Lower leg skin (tissue), 3 donors: Measurements from ENCODE around the gene FIGN.

Experiments
- CTCF ChIP-seq, 3 donors: fragments of 450-650 bp; IDR thresholded peaks; one replicate each; pipeline ENCODE4 v1.5.1; 2016; ENCODE audit warnings: antibody characterized with exemption in 3 of 3, mild to moderate bottlenecking in 3 of 3, moderate library complexity in 2 of 3
- POLR2A ChIP-seq, 2 donors: fragments of 450-650 bp; IDR thresholded peaks; one replicate each; pipeline ENCODE4 v1.6.1; 2016 to 2017; ENCODE audit warnings: antibody characterized with exemption in 2 of 2, mild to moderate bottlenecking in 1 of 2, moderate library complexity in 1 of 2

GRCh38 chr2:163563336-163563735, 172.5 kb downstream of the FIGN start:
- no peak for TF ChIP-seq CTCF (IDR thresholded peaks at IDR 0.05)
- TF ChIP-seq POLR2A (IDR thresholded peaks at IDR 0.05), result no peak
